HepG2 (cell line): Measurements from ENCODE around the gene TRIM61. TPM values are rescaled to one million over a fixed set of nuclear protein-coding genes. Genes with fewer than 3 reads are reported as not detected.

Source experiments
- ATAC-seq: fragments of 200-7000 bp; cut with Tn5 transposase; 3 replicates; pipeline ENCODE4 v1.9.1; 2020; ENCODE audit warnings: mild to moderate bottlenecking, moderate library complexity
- BruUV-seq: library from RNA; stranded (reverse); fragments of 400-500 nt; replicated peaks from 2 replicates; lab custom pipeline; 2021; lab: Mats Ljungman, UMichigan
- CTCF ChIA-PET: fragments of 300-600 bp; formaldehyde crosslinking; extraction: SDS; loops from one replicate; lab custom pipeline; 2021; ENCODE audit warnings: low total read pairs, inconsistent platforms, low intra/inter-chr PET ratio; lab: Yijun Ruan, JAX
- POLR2A ChIA-PET: fragments of 350-600 bp; sonication (Branson Sonifier 250); formaldehyde crosslinking; loops from one replicate; lab custom pipeline; 2020; ENCODE audit warnings: antibody characterized with exemption, inconsistent platforms; lab: Yijun Ruan, JAX
- DNase-seq: peaks from one replicate; pipeline ENCODE4 v3.0.0-alpha.2; 2015; ENCODE audit warnings: low spot score
- FAIRE-seq: peaks from 3 replicates; lab custom pipeline; 2011; peaks lifted over from hg19 to GRCh38; lab: Jason Lieb, UNC
- H2AFZ ChIP-seq: one replicate; pipeline ENCODE4 v1.6.1; 2011; ENCODE audit warnings: low read length, inconsistent platforms
- H3K27ac ChIP-seq: fragments of 300-600 bp; 3 replicates; pipeline ENCODE4 v1.8.0; 2011; ENCODE audit warnings: mixed run types, mild to moderate bottlenecking, mixed read lengths, low read length, inconsistent platforms; ENCODE audit not compliant: insufficient read depth; ENCODE audit errors: extremely low read length
- H3K27me3 ChIP-seq, 2 experiments: fragments of 200-600 bp in 1 of 2; 2 replicates in 1 of 2; 3 replicates in 1 of 2; pipeline versions ENCODE4 v1.6.0 to v1.8.0; 2011; ENCODE audit warnings: low read length in 2 of 2, mild to moderate bottlenecking in 2 of 2, moderate library complexity in 2 of 2, inconsistent platforms in 1 of 2; ENCODE audit not compliant: insufficient read depth in 2 of 2, control insufficient read depth in 1 of 2
- H3K36me3 ChIP-seq, 2 experiments: fragments of 200-600 bp in 1 of 2; replicated peaks in 1 of 2; 2 replicates in 1 of 2; 3 replicates in 1 of 2; pipeline versions ENCODE4 v1.5.1 to v1.8.0; 2011; ENCODE audit warnings: low read length in 2 of 2, inconsistent platforms in 1 of 2; ENCODE audit not compliant: insufficient read depth in 2 of 2, control insufficient read depth in 1 of 2
- H3K4me1 ChIP-seq: 2 replicates; pipeline ENCODE4 v1.5.1; 2012; ENCODE audit warnings: low read length, inconsistent platforms; ENCODE audit not compliant: insufficient read depth
- H3K4me2 ChIP-seq: 2 replicates; pipeline ENCODE4 v1.6.0; 2011; ENCODE audit warnings: low read depth, low read length, inconsistent platforms
- H3K4me3 ChIP-seq, 3 experiments: fragments of 200-600 bp in 1 of 3; sonication (generic), shearing (Covaris generic) in 1 of 3; replicated peaks in 1 of 3; 2 replicates each; pipeline ENCODE4 v1.5.1; 2011 to 2016; ENCODE audit warnings: low read length in 3 of 3, inconsistent platforms in 2 of 3, low read depth in 2 of 3, mild to moderate bottlenecking in 2 of 3, control low read depth in 1 of 3, mixed read lengths in 1 of 3; ENCODE audit not compliant: insufficient read depth in 1 of 3
- H3K79me2 ChIP-seq: one replicate; pipeline ENCODE4 v1.6.1; 2011; ENCODE audit warnings: low read length, inconsistent platforms; ENCODE audit not compliant: insufficient read depth
- H3K9ac ChIP-seq: 2 replicates; pipeline ENCODE4 v1.6.0; 2011; ENCODE audit warnings: mild to moderate bottlenecking, low read depth, low read length, inconsistent platforms; ENCODE audit not compliant: insufficient read depth
- H3K9me3 ChIP-seq: 2 replicates; pipeline ENCODE4 v1.5.1; 2012; ENCODE audit warnings: mild to moderate bottlenecking, low read length
- H4K20me1 ChIP-seq: 2 replicates; pipeline ENCODE4 v1.6.0; 2011; ENCODE audit warnings: inconsistent platforms, mild to moderate bottlenecking, low read length, moderate library complexity; ENCODE audit not compliant: insufficient read depth
- CEBPB ChIP-seq: IDR thresholded peaks from 2 replicates; pipeline ENCODE4 v1.6.1; 2011; ENCODE audit warnings: low read depth, low read length, improper control_type of control experiment, borderline replicate concordance
- CEBPG ChIP-seq: IDR thresholded peaks from 2 replicates; pipeline ENCODE4 v1.6.1; 2016
- HNF4A ChIP-seq: sonication (generic); formaldehyde crosslinking; IDR thresholded peaks from 2 replicates; pipeline ENCODE4 v1.4.0; 2020; ENCODE audit warnings: missing genetic modification reagents
- IRF2 ChIP-seq: IDR thresholded peaks from 2 replicates; pipeline ENCODE4 v1.6.1; 2018; ENCODE audit warnings: missing genetic modification reagents, missing compliant biosample characterization
- ZNF691 ChIP-seq: sonication (generic); formaldehyde crosslinking; IDR thresholded peaks from 2 replicates; pipeline ENCODE4 v1.4.0; 2020; ENCODE audit warnings: missing genetic modification reagents, low read depth, mild to moderate bottlenecking, borderline replicate concordance
- WGBS: methylation state at CpG from one replicate; pipeline ENCODE4 v1.1.6; 2017; ENCODE audit warnings: low lambda C conversion rate; 5-methylcytosine and 5-hydroxymethylcytosine counted together
- in situ Hi-C: cut with HindIII; loops from 2 replicates; pipeline ENCODE4 v1.10.0; 2017; ENCODE audit warnings: low pct_unique_long_range_greater_than_20kb; ENCODE audit not compliant: extremely low pct_ligation_motif_present
- intact Hi-C: fragments of 100-400 bp; cut with micrococcal nuclease; formaldehyde crosslinking; loops from one replicate; pipeline ENCODE4 v1.10.0; 2022; ENCODE audit not compliant: unreplicated experiment
- polyA plus RNA-seq, 8 experiments: library from polyadenylated mRNA; depleted of rRNA in 3 of 8; stranded (reverse) in 7 of 8; unstranded in 1 of 8; fragments of >200 nt; fragmentation: Illumina TruSeq in 4 of 8; extraction: Trizol in 4 of 8; gene quantifications; 2 replicates each; pipeline versions ENCODE4 v1.2.1 to v1.2.3, GENCODE V29; 2011 to 2016; ENCODE audit warnings: low read depth in 4 of 8, missing spikeins in 1 of 8, mixed read lengths in 1 of 8; ENCODE audit not compliant: insufficient read depth in 1 of 8
- total RNA-seq, 5 experiments: library from RNA; depleted of rRNA; stranded (reverse); fragments of >200 nt; fragmentation: Illumina TruSeq; extraction: Trizol; gene quantifications; 2 replicates each; pipeline ENCODE4 v1.2.3, GENCODE V29; 2016; ENCODE audit warnings: low read depth in 1 of 5
- TF ChIP-seq, protein P1 (sequence below): sonication (generic); formaldehyde crosslinking; conservative IDR thresholded peaks from 2 replicates; pipeline ENCODE4 v1.8.0; 2022; ENCODE audit warnings: mild to moderate bottlenecking, moderate library complexity, missing genetic modification reagents
- TF ChIP-seq, protein P2 (sequence below): sonication (generic); formaldehyde crosslinking; IDR thresholded peaks from 2 replicates; pipeline ENCODE4 v1.5.1; 2020; ENCODE audit warnings: missing genetic modification reagents, mild to moderate bottlenecking, borderline replicate concordance

TRIM61 gene
- total and polyA plus RNA-seq, 2 of the 13 experiments (the other 11 are each of a cell fraction or from before 2014, with no cell fraction given), result not detected

GRCh38 chr4:165006886-165007285, 29.4 kb upstream of the TRIM61 start:
- 38% methylated on average over 5 of the region's 5 CpGs for WGBS
- H3K9ac ChIP-seq, result no peak overlapping the region
- FAIRE-seq (no peak), ATAC-seq (peak; percentile 66), DNase-seq (no peak)
- intact Hi-C loops, result no loop called here
- no peak overlapping the region for H3K4me2 ChIP-seq
- in situ Hi-C loops, result no loop called here
- no peak overlapping the region for H3K27ac ChIP-seq
- TF ChIP-seq CEBPB (peak; percentile 5; the same call in 1 of the 2 replicates), HNF4A (peak; percentile 65), IRF2 (CRISPR knock-in tag) (no peak), CEBPG (CRISPR knock-in tag) (0 out of 2 replicates have a peak, but pooled peaks have one; percentile 11)
- TF ChIP-seq, protein P1, sequence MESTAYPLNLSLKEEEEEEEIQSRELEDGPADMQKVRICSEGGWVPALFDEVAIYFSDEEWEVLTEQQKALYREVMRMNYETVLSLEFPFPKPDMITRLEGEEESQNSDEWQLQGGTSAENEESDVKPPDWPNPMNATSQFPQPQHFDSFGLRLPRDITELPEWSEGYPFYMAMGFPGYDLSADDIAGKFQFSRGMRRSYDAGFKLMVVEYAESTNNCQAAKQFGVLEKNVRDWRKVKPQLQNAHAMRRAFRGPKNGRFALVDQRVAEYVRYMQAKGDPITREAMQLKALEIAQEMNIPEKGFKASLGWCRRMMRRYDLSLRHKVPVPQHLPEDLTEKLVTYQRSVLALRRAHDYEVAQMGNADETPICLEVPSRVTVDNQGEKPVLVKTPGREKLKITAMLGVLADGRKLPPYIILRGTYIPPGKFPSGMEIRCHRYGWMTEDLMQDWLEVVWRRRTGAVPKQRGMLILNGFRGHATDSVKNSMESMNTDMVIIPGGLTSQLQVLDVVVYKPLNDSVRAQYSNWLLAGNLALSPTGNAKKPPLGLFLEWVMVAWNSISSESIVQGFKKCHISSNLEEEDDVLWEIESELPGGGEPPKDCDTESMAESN, result no peak
- H3K36me3 ChIP-seq, result no peaks in the 10 kb centered on the region
- peaks cover 0 to 5% of the 10 kb centered on the region in 2 experiments; a peak in 2 of 5 replicates for H3K27me3 ChIP-seq
- H2AFZ ChIP-seq, result no peak overlapping the region
- ChIA-PET POLR2A (no interaction called here), CTCF (no interaction called here)
- no TSS peak for BruUV-seq
- H3K9me3 ChIP-seq, result no peaks in the 10 kb centered on the region
- H4K20me1 ChIP-seq, result no peaks in the 10 kb centered on the region
- H3K4me3 ChIP-seq, result no peak overlapping the region
- H3K4me1 ChIP-seq, result peaks cover 6% of the 10 kb centered on the region; the same call in 1 of the 2 replicates
- no peaks in the 10 kb centered on the region for H3K79me2 ChIP-seq

DNA sequence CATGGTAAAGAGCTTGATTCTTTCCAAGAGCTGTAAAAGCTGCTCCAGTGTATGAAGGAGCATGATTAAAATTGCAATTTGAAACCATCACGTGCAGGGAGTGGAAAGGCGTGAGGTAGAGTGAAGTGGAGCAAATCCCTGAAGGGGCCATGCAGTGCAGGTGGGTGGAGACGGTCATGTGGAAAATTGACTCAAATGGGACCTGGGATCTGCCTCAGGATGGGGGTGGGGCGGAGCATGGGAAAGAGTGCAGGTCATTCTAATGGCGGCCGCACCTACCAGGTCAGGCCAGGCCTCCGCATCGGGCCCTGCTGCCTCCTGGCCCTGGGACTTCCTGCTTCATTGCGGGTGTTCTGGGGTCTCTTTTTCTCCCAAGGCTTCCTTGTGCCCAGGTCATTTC, 29.0 kb upstream of the TRIM61 start:
- ChIA-PET POLR2A (no interaction called here), CTCF (no interaction called here)
- Histone ChIP-seq H3K79me2 (no peaks in the 10 kb centered on the region), H4K20me1 (no peaks in the 10 kb centered on the region), H3K27ac (no peak overlapping the region), H2AFZ (no peak overlapping the region), H3K9ac (no peak overlapping the region), H3K9me3 (no peaks in the 10 kb centered on the region), H3K4me1 (peaks cover 6% of the 10 kb centered on the region; the same call in 1 of the 2 replicates), H3K27me3 (peaks cover 0 to 4% of the 10 kb centered on the region in 2 experiments; a peak in 2 of 5 replicates), H3K4me3 (no peak overlapping the region), H3K36me3 (no peaks in the 10 kb centered on the region), H3K4me2 (no peak overlapping the region)
- DNase-seq (no peak), FAIRE-seq (no peak), ATAC-seq (no peak)
- TF ChIP-seq, protein P2, sequence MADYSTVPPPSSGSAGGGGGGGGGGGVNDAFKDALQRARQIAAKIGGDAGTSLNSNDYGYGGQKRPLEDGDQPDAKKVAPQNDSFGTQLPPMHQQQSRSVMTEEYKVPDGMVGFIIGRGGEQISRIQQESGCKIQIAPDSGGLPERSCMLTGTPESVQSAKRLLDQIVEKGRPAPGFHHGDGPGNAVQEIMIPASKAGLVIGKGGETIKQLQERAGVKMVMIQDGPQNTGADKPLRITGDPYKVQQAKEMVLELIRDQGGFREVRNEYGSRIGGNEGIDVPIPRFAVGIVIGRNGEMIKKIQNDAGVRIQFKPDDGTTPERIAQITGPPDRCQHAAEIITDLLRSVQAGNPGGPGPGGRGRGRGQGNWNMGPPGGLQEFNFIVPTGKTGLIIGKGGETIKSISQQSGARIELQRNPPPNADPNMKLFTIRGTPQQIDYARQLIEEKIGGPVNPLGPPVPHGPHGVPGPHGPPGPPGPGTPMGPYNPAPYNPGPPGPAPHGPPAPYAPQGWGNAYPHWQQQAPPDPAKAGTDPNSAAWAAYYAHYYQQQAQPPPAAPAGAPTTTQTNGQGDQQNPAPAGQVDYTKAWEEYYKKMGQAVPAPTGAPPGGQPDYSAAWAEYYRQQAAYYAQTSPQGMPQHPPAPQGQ (CRISPR knock-in tag), result no peak
- TF ChIP-seq ZNF691, result no peak
- in situ Hi-C loops, result no loop called here
- no TSS peak for BruUV-seq
- intact Hi-C loops, result no loop called here
- WGBS, result 59% methylated on average over 9 of the region's 9 CpGs
